NCI-H146 (cell line): Measurements from ENCODE around the gene PLA2G4A.
"Not testable (repeated sequence)": the region's sequence is repeated elsewhere in the genome, so short reads cannot be mapped to it uniquely, and the experiment has no call there.

ENCODE experiments used
- DNase-seq: peaks from one replicate; lab custom pipeline; 2025; lab: John Stamatoyannopoulos, UW

The PLA2G4A gene

GRCh38 chr1:186922814-186923213 lies 94.1 kb downstream of the PLA2G4A start:
- DNase-seq: not testable (repeated sequence)

- no peak for DNase-seq
These were observed 94.7 kb downstream of the PLA2G4A start for GRCh38 chr1:186923486-186923885.

DNA sequence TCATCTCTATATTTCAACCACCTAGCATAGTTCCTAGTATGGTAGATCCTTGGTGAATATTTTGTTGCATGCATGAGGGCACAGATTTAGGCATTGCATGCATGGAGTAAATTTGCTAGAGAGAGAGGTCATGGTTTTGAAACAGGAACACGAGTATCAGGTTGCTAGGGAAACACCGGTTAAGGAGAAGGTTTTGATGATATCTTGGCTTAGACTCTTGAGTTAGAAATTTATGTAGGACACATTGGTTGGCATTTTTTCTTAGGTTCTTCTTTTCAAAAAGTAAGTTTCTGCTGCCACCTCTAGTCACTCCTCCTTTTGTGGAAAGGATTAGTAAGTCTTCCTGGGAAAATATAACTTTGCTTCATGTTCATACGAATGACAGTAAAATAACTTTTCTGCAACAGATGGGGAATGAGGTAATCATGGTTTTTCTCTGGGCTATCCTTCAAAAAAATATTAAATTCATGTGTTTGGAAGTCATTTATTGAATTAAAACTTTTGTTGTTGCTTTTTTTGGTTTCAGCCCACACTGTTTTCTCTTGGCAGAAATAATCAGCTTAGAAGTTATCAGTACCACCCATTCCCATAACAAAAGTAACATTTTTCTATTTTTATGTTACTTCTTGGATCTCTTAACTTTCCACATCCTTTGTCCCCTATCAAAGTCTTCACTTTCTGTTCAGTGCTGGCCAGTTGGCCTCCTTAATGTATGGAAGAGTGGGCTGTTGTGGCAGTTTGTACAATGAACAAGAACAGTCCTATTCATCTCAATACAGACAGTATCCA lies 97.3 kb downstream of the PLA2G4A start:
- DNase-seq: no peak

GRCh38 chr1:186927884-186928283 lies 99.1 kb downstream of the PLA2G4A start:
- no peak for DNase-seq

DNA sequence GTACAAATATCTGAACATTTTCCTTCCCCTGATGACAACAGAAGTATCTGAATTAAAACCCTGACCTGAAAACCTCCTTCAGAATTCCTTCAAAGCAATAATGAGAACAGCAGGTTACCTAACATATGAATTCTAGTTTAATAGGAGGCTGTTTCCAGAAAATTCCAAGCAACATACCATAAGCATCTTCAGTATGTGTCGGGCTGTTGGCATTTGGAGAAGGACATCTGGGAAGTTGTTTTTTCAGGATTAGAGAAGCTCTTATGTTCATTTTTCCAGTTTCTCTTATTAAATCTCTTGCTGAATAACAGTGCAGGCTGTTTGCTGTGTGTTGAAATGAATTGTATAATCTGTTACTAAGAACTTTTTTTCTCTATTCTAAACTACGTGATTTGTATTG lies 101.5 kb downstream of the PLA2G4A start:
- DNase-seq: no peak

DNA sequence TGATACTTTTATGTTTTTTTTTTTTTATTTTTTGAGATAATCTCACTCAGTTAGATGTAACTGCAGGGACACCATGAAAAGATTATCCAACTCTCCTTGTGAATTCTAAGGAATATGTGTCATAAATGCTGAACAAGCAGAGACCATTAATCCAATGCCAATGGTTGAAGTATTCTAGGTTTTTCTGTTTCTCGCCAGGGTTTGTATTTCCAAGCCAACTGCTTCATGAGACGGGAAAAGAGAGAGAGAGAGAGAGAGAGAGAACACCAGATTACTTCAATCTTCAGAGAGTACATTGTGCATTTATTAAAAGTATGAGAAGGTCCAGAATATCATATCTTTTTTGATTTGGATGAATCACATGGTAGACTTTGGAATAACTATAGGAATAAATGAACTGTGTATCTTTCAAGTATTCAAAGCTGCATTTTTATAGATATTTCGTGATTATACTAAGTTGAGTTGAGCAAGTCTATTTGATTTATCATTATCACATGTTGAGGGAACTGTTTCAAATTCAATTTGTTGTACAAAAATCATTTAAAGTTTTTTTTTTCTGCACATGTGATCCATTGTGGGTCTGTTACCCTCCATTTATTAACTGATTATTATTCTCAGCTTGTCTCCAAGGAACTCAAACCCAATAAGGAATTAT lies 108.4 kb downstream of the PLA2G4A start:
- DNase-seq: no peak

- DNase-seq: no peak
These were observed 115.3 kb downstream of the PLA2G4A start for GRCh38 chr1:186943891-186944686.

- no peak for DNase-seq
These were observed 116.4 kb downstream of the PLA2G4A start for GRCh38 chr1:186945146-186945545.

- DNase-seq: no peak
These were observed 119.8 kb downstream of the PLA2G4A start for GRCh38 chr1:186948535-186948934.

GRCh38 chr1:186949173-186949572 lies 120.4 kb downstream of the PLA2G4A start:
- no peak for DNase-seq

DNA sequence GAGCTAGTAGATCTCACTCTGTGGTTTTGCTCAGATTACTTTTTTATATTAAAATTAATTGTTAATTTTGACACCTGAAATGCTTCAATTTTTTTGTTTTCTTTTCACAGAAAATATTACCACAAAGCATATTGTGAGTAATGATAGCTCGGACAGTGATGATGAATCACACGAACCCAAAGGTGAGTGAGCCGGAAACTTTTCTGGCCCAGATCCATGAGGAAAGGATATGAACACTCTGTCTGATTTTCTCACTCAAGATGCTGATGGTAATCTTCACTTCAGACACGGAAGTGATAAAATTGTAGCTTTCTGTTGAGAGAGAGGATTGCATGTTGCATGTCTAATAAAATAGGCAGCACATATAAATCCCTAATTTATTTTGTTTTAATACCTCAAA lies 121.8 kb downstream of the PLA2G4A start:
- DNase-seq: no peak

DNA sequence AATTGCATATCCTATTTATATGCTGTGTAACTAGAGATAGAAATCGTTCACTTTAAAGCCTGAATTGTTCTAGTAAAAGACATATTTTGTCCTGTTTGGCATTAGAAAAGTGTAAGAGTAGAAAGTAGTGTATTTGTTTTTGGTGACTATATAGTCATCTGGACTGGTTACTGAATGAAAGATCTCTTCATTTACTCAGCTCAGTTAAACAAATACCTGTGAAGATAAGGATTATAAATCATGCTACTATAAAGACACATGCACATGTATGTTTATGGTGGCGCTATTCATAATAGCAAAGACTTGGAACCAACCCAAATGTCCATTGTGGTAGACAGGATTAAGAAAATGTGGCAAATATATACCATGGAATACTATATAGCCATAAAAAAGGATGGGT lies 125.1 kb downstream of the PLA2G4A start:
- DNase-seq: no peak

GRCh38 chr1:186957314-186957713 lies 128.6 kb downstream of the PLA2G4A start:
- DNase-seq: no peak

- DNase-seq: no peak
These were observed 129.8 kb downstream of the PLA2G4A start for GRCh38 chr1:186958520-186958919.

DNA sequence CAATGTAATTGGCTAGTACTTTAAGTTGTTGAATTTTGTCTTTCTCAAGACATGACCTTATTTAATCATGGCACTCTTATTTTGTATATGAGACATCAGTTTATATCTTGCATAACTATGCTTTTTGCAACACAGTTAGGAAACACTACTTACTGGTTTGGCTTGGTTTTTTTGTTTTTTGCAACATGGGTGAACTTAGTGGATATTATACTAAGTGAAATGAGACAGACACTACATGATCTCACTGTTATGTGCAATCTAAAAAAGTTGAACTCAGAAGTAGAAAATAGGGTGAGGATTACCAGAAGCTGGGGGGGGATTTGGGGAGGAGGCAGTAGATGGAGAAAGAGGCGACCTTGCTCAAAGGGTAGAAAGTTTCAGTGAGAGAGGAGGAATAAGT lies 132.1 kb downstream of the PLA2G4A start:
- DNase-seq: no peak

DNA sequence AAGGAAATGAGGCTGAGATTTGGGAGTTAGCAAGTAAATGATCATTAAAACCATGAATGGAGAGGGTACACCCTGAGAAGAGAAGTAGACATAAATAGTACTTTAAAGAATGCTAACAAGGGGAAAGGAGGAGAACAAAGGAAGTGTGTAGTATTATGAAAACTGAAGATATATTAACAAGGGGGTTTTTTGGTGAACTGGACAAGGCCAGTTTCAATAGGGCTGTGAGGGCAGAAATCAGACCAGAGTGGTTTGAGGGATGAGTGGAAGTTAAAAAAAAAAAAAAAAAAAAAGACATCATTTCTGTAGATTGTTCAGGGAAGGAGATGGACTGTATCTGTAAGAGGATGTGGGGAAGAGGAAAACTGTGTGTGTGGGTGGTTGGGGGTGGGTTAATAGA lies 137.1 kb downstream of the PLA2G4A start:
- DNase-seq: no peak

GRCh38 chr1:186966456-186966855 lies 137.7 kb downstream of the PLA2G4A start:
- no peak for DNase-seq

DNA sequence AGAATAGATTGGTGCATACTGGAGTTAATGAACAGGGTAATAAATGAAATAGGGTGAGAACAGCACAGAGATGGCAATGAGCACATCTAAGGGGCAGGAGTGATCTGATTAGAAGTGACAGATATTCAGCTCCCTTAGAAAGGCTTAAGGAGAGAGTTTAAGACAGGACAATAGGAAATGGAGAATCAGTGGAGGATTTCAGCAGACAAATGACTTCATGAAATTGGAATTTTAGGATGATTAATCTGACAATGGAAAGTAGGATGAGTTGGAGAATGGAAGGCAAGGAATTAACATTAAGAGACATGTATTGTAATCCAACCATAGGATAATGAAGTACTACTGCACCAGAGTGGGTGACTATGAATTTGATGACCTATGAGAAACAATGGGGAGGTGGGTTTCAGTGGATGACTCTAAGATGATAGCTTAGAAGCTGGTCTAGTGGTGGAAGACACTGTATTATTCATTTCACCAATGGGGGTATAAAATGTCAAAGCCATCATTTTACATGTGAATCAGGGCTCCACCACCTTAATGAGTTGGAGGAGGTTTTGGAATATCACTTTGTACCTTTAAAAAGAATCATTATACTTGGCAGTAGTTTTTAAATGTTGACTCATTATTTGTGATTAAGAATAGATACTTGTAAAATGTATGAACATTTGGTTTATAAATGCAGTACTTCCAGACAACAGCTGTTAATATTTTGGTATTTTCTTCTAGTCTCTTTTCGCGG lies 139.1 kb downstream of the PLA2G4A start:
- DNase-seq: no peak

- no peak for DNase-seq
These were observed 146.0 kb downstream of the PLA2G4A start for GRCh38 chr1:186974774-186975181.

- DNase-seq: no peak
These were observed 146.5 kb downstream of the PLA2G4A start for GRCh38 chr1:186975220-186975619.

- no peak for DNase-seq
These were observed 148.0 kb downstream of the PLA2G4A start for GRCh38 chr1:186976700-186977099.
